ENCODE measurements around the gene IPO7.

The IPO7 gene

DNA sequence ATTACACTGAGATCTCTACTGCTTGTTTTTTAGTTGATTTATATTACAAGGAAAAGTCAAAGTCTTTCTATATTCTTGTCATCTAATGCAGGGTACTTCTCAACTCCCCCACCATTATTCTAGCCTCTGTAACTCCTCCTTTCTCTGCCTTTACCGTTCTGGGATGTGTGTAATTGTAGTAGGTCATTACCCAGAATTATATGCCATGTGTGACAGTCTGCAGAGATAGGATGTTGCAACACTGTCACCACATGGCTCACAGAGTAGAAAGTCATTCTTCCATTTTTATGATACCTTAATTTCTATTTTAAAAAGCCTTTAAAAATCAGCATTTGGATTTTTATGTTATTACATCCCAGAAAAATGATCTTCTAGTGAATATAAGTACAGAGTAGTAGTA, 109.0 kb downstream of the IPO7 start:
- no peaks in the 10 kb centered on the region for H3K9me3 ChIP-seq (ENCODE audit: control insufficient read depth in 2 of 2, low read length in 2 of 2)
- H3K4me3 ChIP-seq (ENCODE audit: low read length in 2 of 2): no peak overlapping the region
- H3K27ac ChIP-seq (ENCODE audit: low read length): no peak overlapping the region
- H3K9ac ChIP-seq (ENCODE audit: low read length in 2 of 2): no peak overlapping the region
- no peaks in the 10 kb centered on the region for H3K4me1 ChIP-seq (ENCODE audit: control insufficient read depth, insufficient read depth, low read length)
- H3K27me3 ChIP-seq (ENCODE audit: control insufficient read depth in 1 of 2, insufficient read depth in 2 of 2, low read length in 2 of 2): no peaks in the 10 kb centered on the region
- H3K36me3 ChIP-seq (ENCODE audit: control insufficient read depth in 2 of 2, insufficient read depth in 2 of 2, low read length in 2 of 2): peaks cover 23 to 24% of the 10 kb centered on the region in 2 donors

DNA sequence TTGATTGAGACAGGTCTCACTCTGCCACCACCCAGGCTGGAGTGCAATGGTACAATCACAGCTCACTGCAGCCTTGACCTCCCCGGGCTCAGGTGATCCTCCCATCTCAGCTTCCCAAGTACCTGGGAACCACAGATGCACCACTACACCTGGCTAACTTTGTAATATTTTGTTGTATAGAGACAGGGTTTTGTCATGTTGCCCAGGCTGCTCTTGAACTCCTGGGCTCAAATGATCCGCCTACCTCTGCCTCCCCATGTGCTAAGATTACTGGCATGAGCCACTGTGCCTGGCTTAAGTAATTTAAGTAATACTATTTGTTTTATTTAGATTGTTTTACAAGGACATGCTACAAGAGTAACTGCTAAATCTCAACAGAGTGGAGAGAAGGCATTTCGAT, 109.9 kb downstream of the IPO7 start:
- no peak overlapping the region for H3K9ac ChIP-seq (ENCODE audit: low read length in 2 of 2)
- H3K4me1 ChIP-seq (ENCODE audit: control insufficient read depth, insufficient read depth, low read length): no peaks in the 10 kb centered on the region
- peaks cover 24 to 28% of the 10 kb centered on the region in 2 donors for H3K36me3 ChIP-seq (ENCODE audit: control insufficient read depth in 2 of 2, insufficient read depth in 2 of 2, low read length in 2 of 2)

DNA sequence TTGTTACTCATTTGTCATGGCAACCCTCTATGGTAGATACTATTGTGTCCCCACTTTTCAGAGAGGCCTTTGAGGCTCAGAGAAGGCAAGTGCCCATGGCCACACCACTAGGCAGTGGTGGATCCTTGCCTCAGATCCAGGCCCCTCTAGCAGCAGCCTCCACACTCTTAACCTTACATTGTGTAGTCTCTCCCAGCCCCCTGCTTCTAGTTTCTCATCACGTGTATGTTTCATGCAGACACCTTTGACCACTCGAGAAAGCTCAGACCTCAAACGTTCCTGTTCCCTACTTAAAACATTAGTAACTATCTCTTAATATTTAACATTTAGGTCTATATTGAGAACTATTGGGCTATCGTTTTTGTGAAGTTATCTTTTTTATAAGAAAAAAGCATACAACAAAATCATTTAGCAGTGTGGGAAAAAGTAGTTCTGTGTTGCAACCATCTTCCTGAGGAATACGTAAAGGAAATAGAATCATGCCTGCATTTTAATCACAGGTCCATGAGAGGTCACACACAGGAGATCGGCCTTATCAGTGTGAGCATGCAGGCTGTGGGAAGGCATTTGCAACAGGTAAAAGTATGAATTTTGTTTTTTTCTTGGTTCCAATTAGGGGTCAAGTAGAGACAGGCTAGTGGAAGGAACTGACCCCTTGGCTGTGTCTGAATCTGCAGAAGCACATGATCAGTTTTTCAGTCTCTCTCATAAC, 111.5 kb downstream of the IPO7 start:
- Histone ChIP-seq H3K9me3 (ENCODE audit: control insufficient read depth in 2 of 2, low read length in 2 of 2) (no peaks in the 10 kb centered on the region), H3K27me3 (ENCODE audit: control insufficient read depth in 1 of 2, insufficient read depth in 2 of 2, low read length in 2 of 2) (no peaks in the 10 kb centered on the region), H3K4me3 (ENCODE audit: low read length in 2 of 2) (no peak overlapping the region), H3K27ac (ENCODE audit: low read length) (no peak overlapping the region), H3K9ac (ENCODE audit: low read length in 2 of 2) (no peak overlapping the region), H3K36me3 (ENCODE audit: control insufficient read depth in 2 of 2, insufficient read depth in 2 of 2, low read length in 2 of 2) (peaks cover 27 to 28% of the 10 kb centered on the region in 2 donors), H3K4me1 (ENCODE audit: control insufficient read depth, insufficient read depth, low read length) (no peaks in the 10 kb centered on the region)

More for the DNA sequence above, 109.9 kb downstream of the IPO7 start:
- H3K9me3 ChIP-seq (ENCODE audit: control insufficient read depth in 2 of 2, low read length in 2 of 2): no peaks in the 10 kb centered on the region
- H3K4me3 ChIP-seq (ENCODE audit: low read length in 2 of 2): no peak overlapping the region
- no peaks in the 10 kb centered on the region for H3K27me3 ChIP-seq (ENCODE audit: control insufficient read depth in 1 of 2, insufficient read depth in 2 of 2, low read length in 2 of 2)
- H3K27ac ChIP-seq (ENCODE audit: low read length): no peak overlapping the region

All from stomach smooth muscle (tissue), 2 donors.